Measurements from ENCODE around the gene HOXC9.

DNA sequence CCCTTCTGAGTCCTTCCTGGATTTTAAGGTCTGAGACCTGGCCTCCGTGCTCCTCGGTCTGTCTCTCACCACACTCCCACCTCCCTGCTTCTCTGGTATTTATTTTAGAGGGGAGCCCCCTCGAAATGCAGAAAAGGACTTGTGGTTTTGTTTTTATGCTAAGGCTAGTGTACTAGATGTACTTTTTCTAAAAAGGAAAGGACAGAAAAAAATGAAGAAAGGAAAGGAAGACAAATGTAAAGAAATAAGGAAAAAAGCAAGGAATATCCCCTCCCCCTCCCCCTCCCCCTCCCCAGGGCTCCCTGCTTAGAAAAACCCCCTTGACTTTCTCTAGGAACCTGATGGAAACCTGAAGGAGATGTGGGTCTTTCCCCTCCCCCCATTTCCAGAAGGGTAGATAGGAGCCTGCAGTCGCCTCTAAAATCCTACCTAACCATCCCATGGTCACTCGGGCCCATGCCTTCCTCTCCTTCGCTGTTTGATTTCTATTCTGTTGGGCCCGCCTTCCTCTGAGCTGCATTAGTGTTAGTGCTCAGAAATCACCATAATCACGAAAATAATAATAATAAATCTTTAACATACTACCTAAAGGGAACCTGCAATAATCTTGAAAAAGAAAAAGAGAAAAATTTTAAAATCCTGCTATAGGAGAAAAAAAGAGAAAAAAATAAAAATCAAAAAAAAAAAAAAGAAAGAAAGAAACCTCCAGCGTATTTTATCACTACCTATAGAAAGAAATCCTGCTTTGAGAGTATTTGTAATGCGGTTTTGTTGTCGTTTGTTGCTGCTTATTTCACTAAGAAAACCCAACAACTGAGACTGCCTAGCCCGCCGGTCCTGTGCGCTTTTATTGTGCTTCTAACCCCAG, 11.9 kb downstream of the HOXC9 start:
- TF ChIP-seq, protein P1, sequence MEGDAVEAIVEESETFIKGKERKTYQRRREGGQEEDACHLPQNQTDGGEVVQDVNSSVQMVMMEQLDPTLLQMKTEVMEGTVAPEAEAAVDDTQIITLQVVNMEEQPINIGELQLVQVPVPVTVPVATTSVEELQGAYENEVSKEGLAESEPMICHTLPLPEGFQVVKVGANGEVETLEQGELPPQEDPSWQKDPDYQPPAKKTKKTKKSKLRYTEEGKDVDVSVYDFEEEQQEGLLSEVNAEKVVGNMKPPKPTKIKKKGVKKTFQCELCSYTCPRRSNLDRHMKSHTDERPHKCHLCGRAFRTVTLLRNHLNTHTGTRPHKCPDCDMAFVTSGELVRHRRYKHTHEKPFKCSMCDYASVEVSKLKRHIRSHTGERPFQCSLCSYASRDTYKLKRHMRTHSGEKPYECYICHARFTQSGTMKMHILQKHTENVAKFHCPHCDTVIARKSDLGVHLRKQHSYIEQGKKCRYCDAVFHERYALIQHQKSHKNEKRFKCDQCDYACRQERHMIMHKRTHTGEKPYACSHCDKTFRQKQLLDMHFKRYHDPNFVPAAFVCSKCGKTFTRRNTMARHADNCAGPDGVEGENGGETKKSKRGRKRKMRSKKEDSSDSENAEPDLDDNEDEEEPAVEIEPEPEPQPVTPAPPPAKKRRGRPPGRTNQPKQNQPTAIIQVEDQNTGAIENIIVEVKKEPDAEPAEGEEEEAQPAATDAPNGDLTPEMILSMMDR (IDR thresholded peaks at IDR 0.05; ENCODE audit: control extremely low read depth in 1 of 3, insufficient read depth in 1 of 3, low read depth in 1 of 3, low read length in 3 of 3): no peak
- TF ChIP-seq POLR2A (IDR thresholded peaks at IDR 0.05; ENCODE audit: control extremely low read depth in 1 of 2, low read depth in 2 of 2, low read length in 2 of 2) (no peak), FOSL1 (IDR thresholded peaks at IDR 0.05; ENCODE audit: insufficient read depth, low read depth, low read length) (no peak), RAD21 (IDR thresholded peaks at IDR 0.05 in 1 of 2, conservative IDR thresholded peaks at IDR 0.05 in 1 of 2; ENCODE audit: low read depth in 2 of 2, low read length in 2 of 2) (no peak), ZNF274 (IDR thresholded peaks at IDR 0.05; ENCODE audit: borderline replicate concordance, extremely low read depth, low read length) (no peak)
